HuH-7.5 (cell line): Measurements from ENCODE around the gene MALRD1.
"Not testable (repeated sequence)": the region's sequence is repeated elsewhere in the genome, so short reads cannot be mapped to it uniquely, and the experiment has no call there.

ENCODE experiments used
- DNase-seq: peaks from one replicate; pipeline ENCODE4 v3.0.0; 2011; ENCODE audit warnings: low spot score

MALRD1 gene

DNA sequence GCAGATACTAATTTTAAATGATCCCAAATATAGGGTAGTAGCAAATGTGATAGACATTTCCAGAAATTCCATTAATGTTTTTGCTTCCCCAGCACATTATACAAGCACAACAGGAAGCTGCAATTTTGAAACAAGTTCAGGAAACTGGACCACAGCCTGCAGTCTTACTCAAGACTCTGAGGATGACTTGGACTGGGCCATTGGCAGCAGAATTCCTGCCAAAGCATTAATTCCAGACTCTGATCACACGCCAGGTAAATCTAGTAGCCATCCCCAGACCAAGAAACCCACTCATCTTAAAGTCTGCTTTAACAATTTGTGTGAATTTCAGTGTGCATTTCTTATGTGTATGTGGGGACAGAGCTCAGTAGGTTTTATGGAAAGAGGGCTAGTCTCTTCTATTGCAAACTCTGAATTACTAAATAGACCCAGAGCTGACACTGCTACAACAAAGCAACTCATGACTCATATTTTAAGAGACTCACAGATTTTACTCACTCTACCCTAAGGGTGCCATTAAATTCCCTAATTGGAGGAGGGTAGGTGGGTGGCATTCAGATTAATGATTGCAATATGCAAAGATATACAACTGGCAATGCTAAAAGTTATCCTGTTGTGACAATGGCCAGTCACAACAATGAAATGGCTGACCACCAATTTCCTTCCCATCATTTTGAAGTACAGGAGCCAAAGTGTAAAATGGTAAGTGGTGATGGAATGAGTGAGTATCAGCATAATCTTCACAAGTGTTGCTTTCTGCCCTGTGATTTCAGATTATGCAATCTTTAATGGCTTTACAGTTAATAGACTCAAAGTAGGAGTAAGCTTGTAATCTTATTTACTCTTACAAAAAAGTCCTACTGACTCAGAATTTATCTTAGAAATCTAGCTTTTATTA, 450.0 kb downstream of the MALRD1 start:
- no peak for DNase-seq

DNA sequence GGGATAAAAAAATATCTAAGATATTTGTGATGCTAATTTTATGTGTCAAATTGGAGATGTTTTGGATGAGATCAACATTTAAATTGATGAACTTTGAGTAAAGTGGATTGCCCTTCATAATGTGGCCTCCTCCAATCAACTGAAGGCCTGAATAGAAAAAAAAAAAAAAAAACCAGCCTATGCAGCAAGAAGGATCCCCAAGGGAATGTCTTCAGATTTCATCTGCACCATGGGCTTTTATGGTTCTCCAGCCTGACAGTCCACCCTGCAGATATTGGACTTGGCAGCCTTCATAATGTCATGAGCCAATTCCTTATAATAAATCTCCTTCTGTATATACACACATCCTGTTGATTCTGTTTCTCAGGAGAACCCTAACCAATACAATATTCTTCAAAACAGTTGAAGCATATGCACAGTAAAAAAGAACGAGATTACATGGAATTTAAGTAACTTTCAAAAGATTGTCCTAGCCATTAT, 450.7 kb downstream of the MALRD1 start:
- no peak for DNase-seq

DNA sequence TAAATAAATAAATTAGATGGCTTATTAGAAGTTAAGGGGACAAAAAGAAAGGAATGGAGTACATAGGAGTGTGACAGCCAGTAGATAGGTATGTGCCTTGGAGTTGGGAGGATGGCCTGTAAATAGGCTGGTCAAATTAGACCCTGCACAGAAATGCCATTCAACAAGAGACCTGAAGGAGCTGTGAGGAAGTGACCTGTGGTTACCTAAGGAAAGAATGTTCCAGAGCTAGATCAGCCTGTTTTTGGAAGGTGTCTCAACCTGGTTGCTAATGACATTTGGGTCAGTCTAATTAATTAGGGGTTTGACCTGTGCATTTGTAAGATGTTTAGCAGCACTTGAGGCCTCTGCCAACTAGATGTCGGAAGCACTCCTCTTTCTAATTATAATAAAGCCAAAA, 452.4 kb downstream of the MALRD1 start:
- no peak for DNase-seq

DNA sequence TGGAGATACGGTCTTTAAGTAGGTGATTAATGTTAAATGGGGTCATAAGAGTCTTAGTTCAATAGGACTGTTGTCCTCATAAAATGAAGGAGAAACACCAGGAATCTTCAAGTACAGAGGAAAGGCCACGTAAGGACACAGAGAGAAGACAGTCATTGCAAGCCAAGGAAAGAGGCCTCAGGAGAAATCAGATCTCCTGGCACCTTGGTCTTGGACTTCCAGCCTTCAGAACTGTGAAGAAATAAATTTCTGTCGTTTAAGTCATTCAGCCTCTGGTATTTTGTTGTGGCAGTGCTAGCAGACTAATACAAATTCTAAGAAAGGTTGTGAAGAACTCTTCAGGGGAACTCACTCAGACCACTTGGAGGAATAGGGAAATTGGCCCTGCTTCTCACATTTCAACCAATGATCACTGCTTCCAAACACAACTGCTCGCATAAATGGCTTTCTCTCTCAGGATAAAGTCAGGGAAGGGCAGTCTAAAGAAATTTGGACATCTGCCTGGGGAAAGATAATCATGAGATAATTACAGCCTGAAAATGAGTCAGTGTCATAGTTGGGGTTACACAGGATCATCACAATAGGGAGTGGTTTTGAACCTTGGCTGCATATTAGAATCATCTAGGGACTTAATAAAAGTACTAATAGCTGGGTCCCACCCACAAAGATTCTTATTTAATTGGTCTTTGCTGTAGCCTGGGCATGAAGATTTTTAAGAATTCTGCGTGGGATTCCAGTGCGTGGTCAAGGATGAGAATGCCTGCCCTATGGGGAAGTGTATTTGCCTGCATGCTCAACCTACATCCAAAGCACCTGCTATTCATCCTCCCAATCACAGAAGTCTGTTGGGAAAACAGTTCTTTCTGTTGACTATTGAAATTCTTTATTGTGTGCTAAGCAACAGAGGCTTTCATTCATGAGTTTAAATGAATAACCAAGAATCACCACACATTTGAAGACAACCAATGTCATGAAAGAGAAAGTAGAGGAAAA, 457.0 kb downstream of the MALRD1 start:
- DNase-seq = no peak

DNA sequence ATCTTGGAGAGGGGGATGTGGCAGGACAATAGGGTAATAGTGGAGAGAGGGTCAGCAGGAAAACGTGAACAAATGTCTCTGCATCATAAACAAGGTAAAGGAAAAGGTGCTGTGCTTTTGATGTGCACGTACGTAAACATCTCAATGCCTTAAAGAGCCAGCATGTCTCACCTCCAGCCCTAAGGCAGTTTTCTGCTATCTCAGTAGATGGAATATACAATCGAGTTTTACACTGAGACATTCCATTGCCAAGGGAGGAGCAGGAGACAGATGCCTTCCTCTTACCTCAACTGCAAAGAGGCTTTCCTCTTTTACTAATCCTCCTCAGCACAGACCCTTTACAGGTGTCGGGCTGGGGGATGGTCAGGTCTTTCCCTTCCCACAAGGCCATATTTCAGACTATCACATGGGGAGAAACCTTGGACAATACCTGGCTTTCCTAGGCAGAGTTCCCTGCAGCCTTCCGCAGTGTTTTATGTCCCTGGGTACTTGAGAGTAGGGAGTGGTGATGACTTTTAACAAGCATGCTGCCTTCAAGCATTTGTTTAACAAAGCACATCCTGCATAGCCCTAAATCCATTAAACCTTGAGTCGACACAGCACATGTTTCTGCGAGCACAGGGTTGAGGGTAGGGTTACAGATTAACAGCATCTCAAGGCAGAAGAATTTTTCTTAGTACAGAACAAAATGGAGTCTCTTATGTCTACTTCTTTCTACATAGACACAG, 461.6 kb downstream of the MALRD1 start:
- DNase-seq = not testable (repeated sequence)

- no peak for DNase-seq
These were observed 469.5 kb downstream of the MALRD1 start for GRCh38 chr10:19518109-19518508.

- no peak for DNase-seq
These were observed 470.0 kb downstream of the MALRD1 start for GRCh38 chr10:19518632-19519031.

- no peak for DNase-seq
These were observed 482.7 kb downstream of the MALRD1 start for GRCh38 chr10:19531324-19531723.

GRCh38 chr10:19532411-19532810, 483.8 kb downstream of the MALRD1 start:
- no peak for DNase-seq

DNA sequence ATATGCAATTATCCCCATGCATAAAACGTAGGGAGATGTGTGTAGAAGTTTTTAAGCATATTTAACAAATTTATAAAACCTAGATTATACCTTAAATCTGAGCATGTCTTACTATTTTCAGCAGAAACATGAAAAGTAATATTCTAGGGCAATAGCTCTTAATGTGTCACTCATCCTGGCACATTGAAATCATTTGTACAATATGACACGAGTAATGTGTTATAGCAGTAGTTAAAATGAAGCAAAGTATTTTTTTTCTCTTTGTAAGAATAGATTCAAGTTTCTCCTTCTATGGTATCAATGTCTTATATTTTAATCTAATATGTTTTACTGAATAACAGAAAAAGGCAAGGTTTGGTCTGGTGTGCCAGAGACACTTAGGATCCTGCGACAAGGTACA, 492.7 kb downstream of the MALRD1 start:
- no peak for DNase-seq

DNA sequence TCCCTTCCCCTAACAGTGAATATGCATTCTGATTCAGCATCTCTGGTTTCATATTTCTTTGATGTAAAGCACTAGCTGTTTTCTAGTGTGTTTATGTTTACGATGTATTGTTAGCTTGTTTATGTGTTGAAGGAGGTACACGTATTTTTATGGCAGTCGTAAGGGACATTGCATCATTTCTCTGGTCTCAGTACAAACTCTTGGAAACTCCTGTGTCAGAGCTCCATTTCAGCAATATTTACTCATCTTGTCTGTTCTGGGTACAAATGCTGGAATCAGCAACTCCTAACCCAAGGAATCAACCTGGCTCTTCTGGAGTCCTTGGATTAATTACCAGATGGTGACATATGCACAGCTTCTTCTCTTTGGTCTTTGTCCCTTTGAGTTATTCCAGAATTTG, 497.6 kb downstream of the MALRD1 start:
- DNase-seq = no peak

DNA sequence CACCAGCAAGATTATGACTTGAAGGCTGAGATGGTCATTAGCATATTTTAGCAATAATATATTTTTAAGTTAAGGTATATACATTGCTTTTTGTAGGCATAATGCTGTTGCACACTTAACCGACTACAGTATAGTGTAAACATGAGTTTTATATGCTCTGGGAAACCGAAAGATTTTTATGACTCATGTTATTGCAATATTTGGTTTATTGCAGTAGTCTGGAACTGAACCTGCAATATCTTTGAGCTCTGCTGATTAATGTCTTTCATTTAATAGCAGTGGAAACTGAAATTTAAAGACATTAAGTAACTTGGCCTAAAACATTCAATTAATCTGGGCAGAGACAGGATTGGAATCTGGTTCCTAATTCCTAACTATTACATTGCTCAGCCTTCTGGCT, 500.9 kb downstream of the MALRD1 start:
- no peak for DNase-seq

DNA sequence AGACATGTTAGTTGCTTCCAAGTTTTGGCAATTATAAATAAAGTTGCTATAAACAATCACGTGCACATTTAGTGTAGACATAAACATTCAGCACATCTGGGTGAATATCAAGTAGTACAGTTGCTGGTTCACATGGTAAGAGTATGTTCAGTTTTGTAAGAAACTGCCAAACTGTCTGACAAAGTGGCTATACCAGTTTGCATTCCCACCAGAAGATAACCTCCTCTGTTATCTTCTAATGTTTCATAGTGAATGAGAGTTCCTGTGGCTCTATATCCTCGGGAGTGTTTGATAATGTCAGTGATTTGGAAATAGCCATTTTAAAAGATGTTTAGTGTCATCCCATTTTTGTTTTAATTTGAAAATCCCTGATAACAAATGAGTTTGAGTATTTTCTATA, 508.1 kb downstream of the MALRD1 start:
- DNase-seq = no peak

DNA sequence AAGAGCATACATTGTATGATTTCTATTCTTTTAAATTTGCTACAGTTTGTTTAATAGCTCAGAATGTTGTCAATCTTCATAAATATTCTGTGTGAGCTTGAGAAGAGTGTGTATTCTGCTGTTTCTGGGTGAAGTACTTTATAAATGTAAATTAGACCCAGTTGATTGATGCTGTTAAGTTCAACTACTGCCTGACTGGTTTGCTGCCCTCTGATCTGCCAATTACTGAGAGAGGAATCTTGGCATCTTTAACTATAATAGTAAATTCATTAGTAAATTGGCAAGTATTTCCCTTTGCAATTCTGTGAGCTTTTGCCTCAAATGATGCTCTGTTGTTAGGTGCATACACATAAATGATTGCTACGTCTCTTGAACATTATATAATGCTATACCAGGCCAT, 512.6 kb downstream of the MALRD1 start:
- DNase-seq = no peak

DNA sequence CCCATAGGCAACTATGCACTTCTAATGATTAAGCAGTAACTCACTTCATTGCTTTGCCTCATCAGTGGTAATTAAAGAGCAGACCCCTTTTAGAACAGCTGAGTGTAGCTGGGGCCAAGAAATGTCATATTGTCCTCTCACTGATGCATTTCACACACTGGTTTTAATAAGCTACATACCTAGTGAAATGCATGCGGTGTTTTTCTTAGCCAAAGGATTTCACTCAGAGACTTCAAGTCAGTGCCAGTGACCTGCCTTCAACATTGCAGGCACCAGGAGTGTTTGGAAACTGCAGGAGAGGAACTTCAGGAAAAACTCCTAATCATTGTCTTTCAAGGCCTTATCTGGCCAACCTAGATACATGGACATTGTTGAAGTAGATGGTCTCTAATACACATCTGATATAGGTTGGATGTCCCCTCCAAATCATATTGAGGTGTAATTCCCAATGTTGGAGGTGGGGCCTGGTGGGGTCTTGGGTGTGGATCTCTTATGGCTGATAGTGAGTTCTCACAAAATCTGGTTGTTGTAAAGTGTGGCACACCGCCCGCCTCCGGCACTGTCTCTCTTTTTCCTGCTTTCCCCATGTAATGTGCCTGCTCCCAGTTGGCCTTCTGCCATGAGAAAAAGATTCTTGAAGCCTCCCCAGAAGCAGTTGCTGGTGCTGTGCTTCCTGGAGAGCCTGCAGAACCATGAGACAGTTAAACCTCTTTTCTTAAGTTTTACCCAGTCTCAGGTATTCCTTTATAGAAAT, 515.0 kb downstream of the MALRD1 start:
- no peak for DNase-seq

GRCh38 chr10:19570120-19570519, 521.5 kb downstream of the MALRD1 start:
- no peak for DNase-seq

- DNase-seq = no peak
These were observed 522.4 kb downstream of the MALRD1 start for GRCh38 chr10:19570991-19571390.

- no peak for DNase-seq
These were observed 523.5 kb downstream of the MALRD1 start for GRCh38 chr10:19572056-19572455.

DNA sequence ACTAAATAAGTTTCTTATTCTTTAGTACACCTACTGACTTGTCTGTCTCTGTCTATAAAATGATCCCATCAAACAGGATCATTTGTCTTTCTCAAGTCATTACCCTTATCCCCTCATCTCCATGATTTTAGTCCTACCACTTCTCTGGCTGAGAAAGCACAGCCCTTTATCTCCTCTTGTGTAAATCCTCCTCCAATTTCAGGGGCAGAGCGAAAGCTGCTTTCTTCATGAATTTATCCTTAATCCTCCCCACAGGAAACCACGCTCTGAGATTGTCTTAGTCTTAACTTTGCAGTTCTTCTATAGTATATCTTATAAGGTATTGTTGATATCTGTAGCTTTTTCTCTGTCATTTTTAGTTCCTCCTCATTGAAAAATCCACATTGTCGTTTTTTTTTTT, 528.0 kb downstream of the MALRD1 start:
- no peak for DNase-seq

GRCh38 chr10:19577381-19577780, 528.8 kb downstream of the MALRD1 start:
- no peak for DNase-seq

- no peak for DNase-seq
These were observed 529.2 kb downstream of the MALRD1 start for GRCh38 chr10:19577807-19578206.
